ACC112 (cell line): ENCODE results near the gene SMIM24.
A peak's percentile ranks its signal among the peaks of the same experiment; 100 is the strongest.

Experiments
- H2AFZ ChIP-seq: fragments of 200-600 bp; sonication (generic); one replicate; pipeline ENCODE4 v1.6.0; 2017; ENCODE audit warnings: antibody characterized with exemption, low read length; ENCODE audit not compliant: unreplicated experiment
- H3K27ac ChIP-seq: fragments of 200-600 bp; sonication (generic); 2 replicates; pipeline ENCODE4 v1.5.1; 2014; ENCODE audit warnings: low read depth, mild to moderate bottlenecking, antibody characterized with exemption, low read length, moderate library complexity
- H3K27me3 ChIP-seq: fragments of 200-600 bp; sonication (generic); 2 replicates; pipeline ENCODE4 v1.6.1; 2014; ENCODE audit warnings: mild to moderate bottlenecking, antibody characterized with exemption, low read length, moderate library complexity, mixed read lengths; ENCODE audit not compliant: insufficient read depth
- H3K36me3 ChIP-seq: fragments of 200-600 bp; sonication (generic); 2 replicates; pipeline ENCODE4 v1.6.1; 2016; ENCODE audit warnings: mild to moderate bottlenecking, antibody characterized with exemption, low read length, moderate library complexity, mixed read lengths; ENCODE audit not compliant: insufficient read depth
- H3K4me1 ChIP-seq: fragments of 200-600 bp; sonication (generic); one replicate; pipeline ENCODE4 v1.6.1; 2016; ENCODE audit warnings: low read length, mixed read lengths; ENCODE audit not compliant: insufficient read depth, unreplicated experiment, control insufficient read depth
- H3K4me3 ChIP-seq: fragments of 200-600 bp; sonication (generic); 2 replicates; pipeline ENCODE4 v1.5.1; 2014; ENCODE audit warnings: mild to moderate bottlenecking, low read depth, low read length
- H3K79me2 ChIP-seq: fragments of 200-600 bp; sonication (generic); one replicate; pipeline ENCODE4 v1.6.0; 2016; ENCODE audit warnings: low read length; ENCODE audit not compliant: control insufficient read depth, unreplicated experiment, insufficient read depth

SMIM24 gene

DNA sequence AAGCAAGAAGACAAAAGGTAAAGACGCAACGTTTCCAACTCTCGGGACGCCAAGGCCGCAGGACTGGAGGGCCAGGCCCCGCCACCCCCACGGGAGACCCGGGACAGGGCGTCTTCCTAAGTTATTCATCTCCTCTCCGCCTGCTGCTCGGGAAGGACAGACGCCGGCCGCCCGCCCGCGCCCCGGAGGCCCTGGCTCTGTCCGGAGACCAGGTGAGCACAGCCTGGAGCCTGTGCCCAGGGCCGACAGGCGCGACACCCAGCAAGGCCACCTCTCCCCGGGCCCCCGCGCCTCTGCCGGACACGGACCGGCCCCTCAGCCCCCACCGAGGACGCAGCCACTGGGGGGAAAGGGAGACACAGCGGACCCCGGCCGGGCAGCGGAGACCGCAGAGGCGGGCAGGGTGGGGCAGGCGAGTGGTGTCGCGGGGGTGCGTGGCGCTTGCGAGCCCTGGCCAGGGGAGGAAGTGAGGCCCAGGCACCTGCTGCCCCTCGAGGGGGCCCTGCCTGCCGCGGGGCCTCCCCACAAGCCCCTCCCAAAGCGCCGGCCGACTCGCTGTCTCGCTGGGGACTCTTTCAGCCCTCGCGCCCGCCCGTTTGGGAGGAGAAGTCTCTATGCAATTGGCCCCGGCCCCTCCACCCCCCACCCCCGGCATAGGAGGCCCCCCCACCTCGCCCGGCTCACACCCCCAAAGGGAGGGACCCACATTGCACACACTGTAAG lies 17.2 kb downstream of the SMIM24 start:
- H2AFZ ChIP-seq = no peak overlapping the region
- H3K27me3 ChIP-seq = no peaks in the 10 kb centered on the region
- H3K27ac ChIP-seq = no peak overlapping the region
- peaks cover 16% of the 10 kb centered on the region for H3K4me1 ChIP-seq
- H3K36me3 ChIP-seq = peaks cover 2% of the 10 kb centered on the region; the same call in 1 of the 2 replicates
- no peak overlapping the region for H3K4me3 ChIP-seq
- H3K79me2 ChIP-seq = no peaks in the 10 kb centered on the region

DNA sequence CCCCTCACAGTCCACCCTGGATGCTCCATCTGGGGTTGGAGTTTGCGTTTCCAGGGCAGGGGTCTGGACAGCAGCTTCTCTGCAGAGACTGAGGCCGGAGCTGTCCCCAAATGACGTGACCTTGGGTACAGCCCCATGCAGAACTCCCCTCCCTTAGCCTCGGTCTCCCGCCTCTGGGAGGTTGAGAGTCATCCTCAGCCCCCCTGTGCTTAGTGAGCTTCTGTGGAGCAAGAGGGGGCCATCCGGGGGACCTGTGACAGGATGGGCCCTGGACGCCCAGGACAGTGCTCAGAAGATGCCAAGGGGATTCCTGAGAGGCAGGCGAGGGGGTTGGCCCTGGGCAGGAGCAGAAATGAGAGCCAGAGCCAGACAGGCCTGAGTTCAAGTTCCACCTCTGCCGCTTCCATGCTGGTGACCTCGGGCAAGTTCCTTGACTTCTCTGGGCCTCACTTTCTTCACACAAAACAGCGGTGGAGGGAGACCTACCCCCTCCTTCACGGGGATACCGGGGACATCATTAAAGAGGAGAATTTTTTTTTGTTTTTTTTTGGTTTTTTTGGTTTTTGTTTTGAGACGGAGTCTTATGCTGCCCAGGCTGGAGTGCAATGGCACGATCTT lies 20.3 kb downstream of the SMIM24 start:
- H3K79me2 ChIP-seq = no peaks in the 10 kb centered on the region
- H3K27me3 ChIP-seq = no peaks in the 10 kb centered on the region
- peaks cover 21% of the 10 kb centered on the region for H3K4me1 ChIP-seq
- H2AFZ ChIP-seq = no peak overlapping the region
- peak overlapping the region; percentile 57; the same call in 1 of the 2 replicates for H3K27ac ChIP-seq
- H3K4me3 ChIP-seq = no peak overlapping the region
- H3K36me3 ChIP-seq = peaks cover 5% of the 10 kb centered on the region; the same call in 1 of the 2 replicates

DNA sequence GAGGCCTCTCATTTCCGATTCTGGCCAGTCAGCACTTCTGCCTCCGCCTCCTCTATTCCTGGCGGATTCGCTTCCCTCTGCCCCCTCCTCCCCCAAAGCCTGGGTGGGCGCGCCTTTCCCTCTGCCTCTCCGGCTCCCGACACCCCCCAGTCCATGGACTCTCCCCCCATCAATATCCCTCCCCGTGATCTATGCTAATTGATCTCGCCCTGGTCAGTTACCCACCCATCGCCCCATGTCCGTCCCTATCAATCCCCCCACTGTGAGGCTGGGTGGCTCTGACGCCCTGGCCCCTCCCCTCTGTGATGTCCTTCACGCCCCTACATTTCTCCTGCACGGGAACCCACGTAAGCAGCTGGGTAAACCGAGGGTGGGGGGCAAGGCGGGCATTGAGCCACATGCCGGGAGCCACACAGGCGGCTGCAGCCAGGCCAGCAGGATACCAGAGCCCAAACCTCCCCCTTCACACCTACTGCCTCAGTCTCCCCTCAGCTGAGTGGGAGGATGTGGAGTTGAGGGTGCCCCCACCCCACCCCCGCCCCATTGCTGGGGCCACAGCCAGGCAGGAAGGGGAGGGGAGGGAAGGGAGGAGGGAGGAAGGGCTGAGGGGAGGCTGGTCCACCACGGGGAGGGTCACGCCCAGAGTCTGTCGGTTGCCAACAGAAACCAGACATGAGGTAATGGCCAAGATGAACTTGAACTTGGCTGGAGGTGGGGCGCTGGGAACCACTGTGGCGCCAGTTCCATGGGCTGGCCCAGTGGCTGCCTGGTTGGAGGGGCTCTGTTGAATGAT lies 21.0 kb downstream of the SMIM24 start:
- H3K27ac ChIP-seq = peak overlapping the region; percentile 57
- no peaks in the 10 kb centered on the region for H3K27me3 ChIP-seq
- peaks cover 21% of the 10 kb centered on the region for H3K4me1 ChIP-seq
- no peak overlapping the region for H2AFZ ChIP-seq
- H3K4me3 ChIP-seq = no peak overlapping the region
- no peaks in the 10 kb centered on the region for H3K79me2 ChIP-seq
- H3K36me3 ChIP-seq = peaks cover 8% of the 10 kb centered on the region; the same call in 1 of the 2 replicates

DNA sequence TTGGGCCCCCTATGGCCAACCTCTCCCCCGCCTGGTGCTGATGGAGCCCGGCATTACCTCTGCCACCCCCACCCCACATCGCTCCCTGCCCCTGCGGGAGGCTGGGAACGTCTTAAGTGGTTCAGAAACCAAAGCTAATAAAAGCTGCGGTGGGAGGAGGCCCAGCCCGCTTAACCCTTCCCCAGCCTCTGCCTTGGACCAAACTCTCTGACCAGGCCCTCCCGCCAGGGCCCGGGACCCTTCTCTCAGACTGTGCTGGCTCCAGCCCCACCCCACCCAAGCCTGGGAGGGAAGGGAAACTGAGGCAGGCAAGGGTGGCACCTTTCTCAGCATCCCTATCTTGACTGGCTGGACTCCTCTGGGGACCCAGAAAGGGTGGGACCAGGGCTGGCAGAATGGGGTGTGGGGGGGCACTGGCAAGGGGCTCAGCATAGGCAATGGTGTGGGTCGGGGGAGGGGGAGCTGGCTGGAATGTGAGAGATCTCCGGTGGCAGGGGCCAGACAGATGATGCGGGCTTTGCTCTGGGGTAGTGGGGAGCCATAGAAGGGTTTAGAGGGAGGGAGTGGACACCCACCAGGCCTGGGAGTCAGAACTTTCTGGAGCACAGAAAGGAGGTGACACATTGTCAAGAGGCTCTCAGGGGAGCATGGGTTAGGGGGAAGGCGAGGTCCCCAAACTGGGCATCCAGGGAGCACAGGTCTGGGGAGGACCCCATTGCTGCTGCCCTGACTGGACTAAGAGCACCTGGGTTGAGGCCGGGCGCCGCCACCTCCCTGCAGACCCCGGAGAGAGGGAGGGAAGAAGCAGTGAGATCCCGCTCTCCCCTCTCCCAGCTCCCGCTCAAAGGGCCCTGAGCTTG lies 21.9 kb downstream of the SMIM24 start:
- no peak overlapping the region for H2AFZ ChIP-seq
- peaks cover 8% of the 10 kb centered on the region; the same call in 1 of the 2 replicates for H3K36me3 ChIP-seq
- no peaks in the 10 kb centered on the region for H3K27me3 ChIP-seq
- no peak overlapping the region for H3K4me3 ChIP-seq
- no peaks in the 10 kb centered on the region for H3K79me2 ChIP-seq
- peaks cover 21% of the 10 kb centered on the region for H3K4me1 ChIP-seq
- peak overlapping the region; percentile 57 for H3K27ac ChIP-seq

DNA sequence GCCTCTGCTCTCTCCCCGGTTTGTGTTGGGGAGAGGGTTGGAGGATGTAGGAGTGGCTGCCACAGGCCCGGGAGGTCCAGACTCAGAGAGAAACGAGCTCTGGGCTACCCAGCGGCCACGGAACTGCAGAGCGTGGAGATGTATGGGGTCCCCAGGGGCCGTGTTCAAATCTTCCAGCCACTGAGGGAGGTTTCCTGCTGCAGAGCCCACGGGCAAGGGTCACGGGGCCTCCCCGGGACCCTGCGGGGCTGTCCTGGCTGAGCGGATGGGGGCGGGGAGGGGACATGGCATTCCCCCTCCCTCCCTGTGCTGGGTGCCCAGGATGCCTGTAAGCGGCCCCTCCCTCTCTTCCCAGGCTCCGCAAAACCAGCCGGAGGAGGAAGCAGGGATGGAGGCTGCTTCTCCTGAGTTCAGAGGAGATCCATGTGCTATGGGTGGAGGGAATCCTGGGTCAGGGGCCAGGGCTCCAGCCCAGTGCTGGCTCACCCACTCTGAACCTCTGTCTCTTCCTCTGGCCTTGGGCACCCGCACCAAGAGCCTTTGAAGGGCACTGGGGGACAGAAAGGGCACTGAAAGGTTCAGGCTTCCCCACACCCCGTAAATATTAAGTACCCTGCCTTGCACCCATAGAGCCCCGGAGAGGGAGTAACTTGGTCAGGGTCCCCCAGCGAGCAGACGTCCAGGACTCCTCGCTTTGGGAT lies 22.6 kb downstream of the SMIM24 start:
- Histone ChIP-seq H3K27me3 (no peaks in the 10 kb centered on the region), H3K4me1 (peaks cover 21% of the 10 kb centered on the region), H3K79me2 (peaks cover under 1% of the 10 kb centered on the region), H3K27ac (peak overlapping the region; percentile 57; the same call in 1 of the 2 replicates), H3K4me3 (no peak overlapping the region), H3K36me3 (peaks cover 8% of the 10 kb centered on the region; the same call in 1 of the 2 replicates), H2AFZ (no peak overlapping the region)

DNA sequence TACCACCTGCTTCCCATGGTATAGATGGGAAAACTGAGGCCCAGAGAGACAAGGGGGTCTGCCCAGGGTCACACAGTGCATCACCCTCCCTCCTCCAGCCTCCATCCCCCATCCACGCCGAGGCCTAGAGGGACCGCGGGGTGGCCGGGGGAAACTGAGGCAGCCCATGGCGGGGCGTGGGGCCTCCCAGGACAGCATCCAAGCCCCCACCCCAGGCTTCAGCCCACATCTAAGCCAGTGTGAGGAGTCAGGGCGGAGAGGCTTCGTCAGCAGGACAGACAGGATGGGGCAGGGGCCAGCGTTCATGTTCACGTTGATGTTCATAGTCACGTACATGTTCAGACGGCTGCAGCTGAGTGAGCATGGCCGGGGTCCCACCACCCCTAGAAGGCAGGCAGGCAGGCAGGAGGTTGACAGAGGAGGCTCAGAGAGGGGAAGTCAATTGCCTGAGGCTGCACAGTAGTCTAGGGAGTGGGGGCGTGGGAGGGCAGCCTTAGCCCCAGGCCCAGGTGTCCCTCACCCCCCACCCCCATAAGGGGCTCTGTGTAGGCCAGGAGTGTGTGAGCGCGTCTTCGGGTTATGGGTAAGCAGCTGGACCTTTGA lies 23.3 kb downstream of the SMIM24 start:
- peak overlapping the region; percentile 57; the same call in 1 of the 2 replicates for H3K27ac ChIP-seq
- H3K4me1 ChIP-seq = peaks cover 21% of the 10 kb centered on the region

DNA sequence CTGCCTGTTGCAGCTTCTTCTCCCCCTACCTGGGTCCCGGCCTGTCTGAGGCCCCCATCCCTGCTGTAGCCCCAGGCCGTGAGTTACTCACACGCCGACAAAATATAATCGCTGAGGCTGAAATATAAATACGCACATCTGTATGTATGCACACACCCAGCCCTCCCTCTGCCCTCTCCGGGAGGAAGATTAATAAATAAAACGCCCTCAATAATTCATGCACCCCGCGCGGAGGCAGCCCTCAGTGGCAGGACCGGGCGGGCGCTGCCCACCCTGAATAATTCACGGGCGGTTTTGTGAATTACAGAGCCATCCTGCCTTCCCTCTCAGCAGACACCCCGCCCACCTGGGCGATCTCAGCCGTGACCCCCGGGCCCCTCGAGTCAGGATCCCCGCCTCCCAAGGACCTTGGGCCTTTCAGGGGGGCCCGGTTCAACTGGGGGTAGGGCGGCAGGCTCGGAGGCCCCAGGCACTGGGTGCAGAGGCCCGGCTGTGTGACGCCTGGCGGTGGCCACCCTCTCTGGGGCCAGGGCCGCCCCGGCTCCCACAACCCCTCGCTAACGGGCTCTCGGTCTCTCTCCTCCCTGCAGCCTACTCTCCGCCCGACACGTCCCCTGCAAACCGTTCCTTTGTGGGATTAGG lies 24.2 kb downstream of the SMIM24 start:
- no peak overlapping the region for H3K27ac ChIP-seq
- peaks cover 12% of the 10 kb centered on the region; the same call in 1 of the 2 replicates for H3K36me3 ChIP-seq
- no peak overlapping the region for H2AFZ ChIP-seq
- peaks cover 5% of the 10 kb centered on the region for H3K79me2 ChIP-seq
- H3K4me1 ChIP-seq = peaks cover 26% of the 10 kb centered on the region
- no peak overlapping the region for H3K4me3 ChIP-seq
- H3K27me3 ChIP-seq = no peaks in the 10 kb centered on the region

More for the DNA sequence above, 23.3 kb downstream of the SMIM24 start:
- H3K79me2 ChIP-seq = peaks cover 5% of the 10 kb centered on the region
- no peaks in the 10 kb centered on the region for H3K27me3 ChIP-seq
- no peak overlapping the region for H2AFZ ChIP-seq
- H3K4me3 ChIP-seq = no peak overlapping the region
- H3K36me3 ChIP-seq = peaks cover 12% of the 10 kb centered on the region; the same call in 1 of the 2 replicates

DNA sequence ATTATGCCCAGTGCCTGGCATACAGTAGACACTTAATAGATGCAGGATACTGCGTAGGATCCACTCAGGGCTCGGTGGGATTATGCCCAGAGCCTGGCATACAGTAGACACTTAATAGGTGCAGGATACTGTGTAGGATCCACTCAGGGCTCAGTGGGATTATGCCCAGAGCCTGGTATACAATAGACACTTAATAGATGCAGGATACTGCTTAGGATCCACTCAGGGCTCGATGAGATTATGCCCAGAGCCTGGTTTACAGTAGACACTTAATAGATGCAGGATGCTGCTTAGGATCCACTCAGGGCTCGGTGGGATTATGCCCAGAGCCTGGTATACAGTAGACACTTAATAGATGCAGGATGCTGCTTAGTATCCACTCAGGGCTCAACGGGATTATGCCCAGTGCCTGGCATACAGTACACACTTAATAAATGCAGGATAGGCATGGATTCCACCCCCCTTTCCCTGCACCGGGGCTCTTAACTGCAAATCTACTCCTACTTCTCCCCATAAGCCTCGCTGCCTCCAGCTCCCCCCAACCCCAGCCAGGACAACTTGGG lies 24.9 kb downstream of the SMIM24 start:
- Histone ChIP-seq H3K27ac (no peak overlapping the region), H3K4me1 (peaks cover 28% of the 10 kb centered on the region)

More for the DNA sequence above, 24.9 kb downstream of the SMIM24 start:
- Histone ChIP-seq H2AFZ (no peak overlapping the region), H3K36me3 (peaks cover 12% of the 10 kb centered on the region; the same call in 1 of the 2 replicates), H3K4me3 (no peak overlapping the region), H3K27me3 (no peaks in the 10 kb centered on the region), H3K79me2 (peaks cover 5% of the 10 kb centered on the region)
